Fibroblast of lung (primary cell): ENCODE data around the gene ZNF277.

ENCODE experiments used
- CTCF ChIP-seq, 2 donors: IDR thresholded peaks in 1 of 2; conservative IDR thresholded peaks in 1 of 2; 1 replicate in 1 of 2; 2 replicates in 1 of 2; pipeline ENCODE4 v1.5.1; 2011 to 2012; ENCODE audit warnings: low read length in 2 of 2, control low read depth in 1 of 2, inconsistent platforms in 1 of 2, low read depth in 1 of 2, mild to moderate bottlenecking in 1 of 2
- EZH2 ChIP-seq: IDR thresholded peaks from 2 replicates; pipeline ENCODE4 v1.5.1; 2012; ENCODE audit warnings: low read length, control low read depth, mild to moderate bottlenecking; ENCODE audit errors: missing control alignments

GRCh38 chr7:112263519-112263918 is 57.0 kb downstream of the ZNF277 start:
- TF ChIP-seq CTCF (conservative IDR thresholded peaks at IDR 0.05 in 1 of 2, IDR thresholded peaks at IDR 0.05 in 1 of 2; ENCODE audit: low read depth in 1 of 2, low read length in 2 of 2): no peak
- no peak for TF ChIP-seq EZH2
